Measurements from ENCODE around the gene NCL. TPM values are rescaled to one million over a fixed set of nuclear protein-coding genes. Genes with fewer than 3 reads are reported as not detected.
"Not testable (repeated sequence)": the region's sequence is repeated elsewhere in the genome, so short reads cannot be mapped to it uniquely, and the experiment has no call there.

The NCL gene
- total RNA-seq, 1 donor from 2014 or later: 512 TPM

GRCh38 chr2:231436957-231437356 lies 27.3 kb downstream of the NCL start:
- peak; percentile 68 for DNase-seq (ENCODE audit: low spot score)

- DNase-seq (ENCODE audit: low spot score): no peak
Observed at GRCh38 chr2:231433990-231434389, 30.3 kb downstream of the NCL start.

GRCh38 chr2:231431606-231432005 lies 32.7 kb downstream of the NCL start:
- no peak for DNase-seq (ENCODE audit: low spot score)

GRCh38 chr2:231430437-231430836 lies 33.8 kb downstream of the NCL start:
- DNase-seq (ENCODE audit: low spot score): not testable (repeated sequence)

DNA sequence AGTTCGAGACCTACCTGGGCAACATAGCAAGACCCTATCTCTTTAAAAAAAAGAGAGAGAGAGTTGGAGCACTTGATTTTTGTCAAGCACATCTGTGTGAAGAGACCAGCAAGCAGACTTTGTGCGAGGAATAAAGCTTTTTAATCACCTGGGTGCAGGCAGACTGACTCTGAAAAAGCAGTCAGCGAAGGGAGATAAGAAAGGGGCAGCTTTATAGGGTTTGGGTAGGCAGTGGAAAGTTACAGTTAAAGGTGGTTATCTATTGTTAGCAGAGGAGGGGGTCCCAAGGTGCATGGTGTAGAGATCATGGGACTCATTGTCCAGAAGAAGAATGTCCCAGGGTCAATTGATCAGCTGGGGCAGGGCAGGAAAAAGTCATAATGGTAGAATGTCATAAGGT lies 34.4 kb downstream of the NCL start:
- no peak for DNase-seq (ENCODE audit: low spot score)

- DNase-seq (ENCODE audit: low spot score): no peak
Observed at GRCh38 chr2:231429152-231429551, 35.1 kb downstream of the NCL start.

GRCh38 chr2:231427116-231427515 lies 37.2 kb downstream of the NCL start:
- no peak for DNase-seq (ENCODE audit: low spot score)

- DNase-seq (ENCODE audit: low spot score): no peak
Observed at GRCh38 chr2:231425811-231426703, 38.2 kb downstream of the NCL start.

- DNase-seq (ENCODE audit: low spot score): no peak
Observed at GRCh38 chr2:231425291-231425810, 38.9 kb downstream of the NCL start.

GRCh38 chr2:231423176-231423575 lies 41.1 kb downstream of the NCL start:
- no peak for DNase-seq (ENCODE audit: low spot score)

DNA sequence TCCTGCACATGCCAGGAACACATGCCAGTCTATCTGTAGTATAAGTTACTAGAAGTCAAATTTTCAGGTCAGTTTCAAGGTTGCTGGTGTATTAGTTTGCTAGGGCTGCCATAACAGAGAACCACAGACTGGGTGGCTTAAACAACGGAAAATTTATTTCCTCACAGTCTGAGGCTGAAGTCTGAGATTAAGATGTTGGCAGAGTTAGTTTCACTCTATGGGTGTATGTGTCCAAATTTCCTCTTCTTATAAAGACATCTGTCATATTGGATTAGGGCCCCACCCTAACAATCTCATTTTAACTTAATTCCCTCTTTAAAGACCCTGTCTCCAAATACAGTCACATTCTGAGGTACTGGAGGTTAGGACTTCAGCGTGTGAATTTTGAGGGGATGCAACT lies 42.2 kb downstream of the NCL start:
- no peak for DNase-seq (ENCODE audit: low spot score)

- DNase-seq (ENCODE audit: low spot score): no peak
Observed at GRCh38 chr2:231421051-231421580, 43.2 kb downstream of the NCL start.

DNA sequence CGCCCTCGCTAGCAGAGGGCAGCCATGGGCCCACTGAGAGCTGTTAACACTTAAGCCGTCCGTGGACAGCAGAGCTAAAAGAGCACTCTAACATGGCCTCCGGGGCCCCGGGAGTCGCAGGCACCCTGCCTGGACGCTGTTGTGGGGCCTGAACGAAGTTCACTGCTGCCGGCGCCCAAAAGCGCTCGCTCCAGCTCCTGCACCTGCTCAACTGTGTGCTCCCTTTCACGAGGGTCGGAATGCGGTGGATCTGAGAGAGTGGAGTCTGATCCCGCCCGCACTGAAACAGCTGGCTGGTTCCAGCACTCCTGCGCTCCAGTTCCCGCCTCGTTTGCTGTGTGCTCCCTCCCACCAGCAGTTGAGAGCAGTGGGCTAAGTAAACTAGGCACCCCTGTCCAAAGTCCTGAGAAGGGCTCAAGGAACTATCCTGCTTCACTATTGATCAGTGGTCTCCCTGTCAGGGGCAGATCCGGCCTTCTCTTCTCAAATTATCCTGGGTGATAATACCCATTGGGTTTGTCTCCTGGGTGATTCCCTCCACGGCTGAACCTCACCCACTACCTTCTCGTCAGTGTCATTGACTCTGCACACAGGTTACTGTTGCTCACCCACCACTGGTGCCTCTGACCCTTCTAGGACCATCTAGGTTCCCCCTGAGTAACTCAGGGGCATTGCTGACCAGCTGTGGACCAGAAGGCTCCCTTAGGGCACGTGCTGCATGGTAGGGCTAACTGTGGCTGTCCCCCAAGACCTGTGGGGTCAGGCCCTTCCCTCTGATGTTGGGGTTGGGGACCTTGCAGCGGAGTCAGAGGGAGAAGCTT lies 45.3 kb downstream of the NCL start:
- no peak for DNase-seq (ENCODE audit: low spot score)

DNA sequence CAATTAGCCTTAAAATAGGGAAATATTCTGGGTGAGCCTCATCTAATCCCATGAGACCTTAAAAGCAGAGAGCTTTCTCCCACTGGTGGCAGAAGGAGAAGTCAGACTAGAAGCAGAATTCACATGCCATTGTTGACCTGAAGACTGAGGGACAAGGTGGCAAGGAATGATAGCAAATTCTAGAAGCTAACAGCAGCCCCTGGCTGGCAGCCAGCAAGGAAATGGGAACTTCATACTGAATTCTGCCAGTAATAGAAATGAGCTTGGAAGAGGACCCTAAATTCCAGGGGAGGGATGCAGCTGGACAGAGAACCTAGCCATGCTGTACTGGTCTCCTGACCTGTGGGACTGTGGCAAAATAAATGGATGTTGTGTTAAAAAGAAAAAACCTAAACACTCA lies 49.3 kb downstream of the NCL start:
- DNase-seq (ENCODE audit: low spot score): no peak

DNA sequence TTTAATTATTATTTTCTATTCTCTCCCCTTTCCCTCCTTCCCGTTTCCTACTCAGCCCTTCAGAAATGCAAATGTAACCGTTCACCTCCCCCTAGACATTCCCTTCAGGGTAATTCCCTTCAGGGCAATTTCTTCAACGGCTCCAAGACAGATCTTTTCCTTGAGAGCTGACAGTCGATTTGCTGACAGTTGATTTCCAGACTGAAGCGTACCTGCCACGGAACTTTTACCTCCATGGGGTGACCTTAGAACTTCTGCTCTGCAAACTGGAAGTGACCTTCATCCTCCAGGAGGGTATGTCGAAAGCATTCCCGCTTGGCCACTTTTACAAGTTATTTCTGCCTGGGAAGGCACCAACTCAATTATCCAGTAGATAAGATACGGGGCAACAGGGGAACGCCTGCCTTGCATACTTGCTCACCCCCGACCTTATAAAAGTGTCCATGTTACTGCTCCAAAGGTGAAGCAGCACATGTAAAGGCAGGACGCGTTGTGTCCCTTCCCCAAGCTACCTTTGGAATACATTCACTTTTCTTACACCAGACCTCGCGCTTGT lies 50.3 kb downstream of the NCL start:
- DNase-seq (ENCODE audit: low spot score): no peak

DNA sequence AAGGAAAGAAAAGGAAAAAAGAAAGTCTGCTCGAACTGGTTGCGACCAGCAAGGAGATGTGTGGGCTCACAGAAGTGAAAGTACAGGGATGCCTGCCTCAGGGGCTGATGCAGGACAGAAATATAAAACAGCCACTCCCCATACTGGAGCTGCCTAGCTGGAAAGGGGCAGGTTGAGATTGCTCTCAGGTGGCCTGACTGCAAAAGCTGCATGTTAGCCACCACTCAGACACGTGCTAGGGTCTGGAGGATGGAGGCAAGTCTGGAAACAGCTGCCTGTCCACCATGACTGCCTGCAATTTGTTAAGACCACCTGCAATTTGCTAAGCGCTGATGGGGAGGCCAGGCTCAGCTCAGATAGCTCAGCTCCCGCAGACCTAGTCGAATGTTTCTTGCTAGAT lies 50.8 kb downstream of the NCL start:
- no peak for DNase-seq (ENCODE audit: low spot score)

DNA sequence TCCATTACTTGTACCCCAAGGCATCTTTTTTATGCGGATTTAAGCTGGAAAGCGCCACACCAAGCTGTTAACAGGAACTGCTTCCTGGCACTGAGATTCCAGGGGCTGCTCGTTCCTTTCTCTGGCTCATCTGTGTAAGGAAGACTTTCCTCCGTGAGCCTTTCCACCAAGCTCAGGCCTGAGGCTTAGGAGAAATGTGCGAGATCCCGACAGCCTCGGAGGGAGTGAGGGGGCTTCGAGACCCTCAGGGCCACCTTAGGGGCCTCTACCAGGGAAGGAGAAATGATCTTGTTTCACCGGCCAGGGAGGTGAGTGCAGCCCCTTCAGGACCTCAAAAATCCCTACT lies 51.7 kb downstream of the NCL start:
- DNase-seq (ENCODE audit: low spot score): no peak

DNA sequence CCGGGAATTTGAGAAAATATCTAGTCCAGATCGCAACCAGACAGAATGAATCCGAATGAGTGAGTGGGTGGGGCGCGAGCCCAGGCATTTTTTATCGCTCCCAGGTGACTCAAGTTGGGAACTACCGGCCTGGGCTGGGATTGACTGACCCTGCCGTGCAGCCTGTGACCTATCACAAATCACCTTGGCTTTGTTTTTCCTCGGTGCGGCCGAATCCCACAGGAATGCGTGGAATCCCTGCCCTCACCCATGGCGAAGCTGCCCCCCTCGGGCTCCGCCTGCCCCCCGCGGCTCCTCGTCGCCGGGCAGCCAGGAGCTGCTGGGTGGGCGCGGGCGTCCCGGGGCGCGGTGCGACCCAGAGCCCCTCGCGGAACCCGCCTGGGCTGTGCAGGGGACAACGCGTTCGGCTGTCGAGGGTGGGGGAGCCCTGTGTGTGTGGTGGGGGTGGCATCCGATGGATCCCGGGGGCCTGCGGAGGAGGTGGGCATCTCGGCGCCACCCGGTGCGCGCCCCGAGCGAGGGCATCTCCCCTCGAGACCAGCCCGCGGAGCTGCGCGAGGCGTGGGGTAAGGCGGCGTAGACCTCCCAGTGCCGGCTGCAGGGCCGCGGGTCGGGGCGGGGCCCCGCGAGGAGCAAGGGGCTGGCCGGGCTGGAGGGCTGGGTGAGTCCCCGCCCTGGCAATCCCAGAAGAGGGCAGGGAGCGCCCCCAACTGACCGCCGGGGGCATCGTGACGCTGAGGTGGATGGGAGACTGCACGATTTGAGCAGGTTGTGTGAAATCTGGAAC lies 52.3 kb downstream of the NCL start:
- peak; percentile 95 for DNase-seq (ENCODE audit: low spot score)

- no peak for DNase-seq (ENCODE audit: low spot score)
Observed at GRCh38 chr2:231411237-231411636, 53.0 kb downstream of the NCL start.

DNA sequence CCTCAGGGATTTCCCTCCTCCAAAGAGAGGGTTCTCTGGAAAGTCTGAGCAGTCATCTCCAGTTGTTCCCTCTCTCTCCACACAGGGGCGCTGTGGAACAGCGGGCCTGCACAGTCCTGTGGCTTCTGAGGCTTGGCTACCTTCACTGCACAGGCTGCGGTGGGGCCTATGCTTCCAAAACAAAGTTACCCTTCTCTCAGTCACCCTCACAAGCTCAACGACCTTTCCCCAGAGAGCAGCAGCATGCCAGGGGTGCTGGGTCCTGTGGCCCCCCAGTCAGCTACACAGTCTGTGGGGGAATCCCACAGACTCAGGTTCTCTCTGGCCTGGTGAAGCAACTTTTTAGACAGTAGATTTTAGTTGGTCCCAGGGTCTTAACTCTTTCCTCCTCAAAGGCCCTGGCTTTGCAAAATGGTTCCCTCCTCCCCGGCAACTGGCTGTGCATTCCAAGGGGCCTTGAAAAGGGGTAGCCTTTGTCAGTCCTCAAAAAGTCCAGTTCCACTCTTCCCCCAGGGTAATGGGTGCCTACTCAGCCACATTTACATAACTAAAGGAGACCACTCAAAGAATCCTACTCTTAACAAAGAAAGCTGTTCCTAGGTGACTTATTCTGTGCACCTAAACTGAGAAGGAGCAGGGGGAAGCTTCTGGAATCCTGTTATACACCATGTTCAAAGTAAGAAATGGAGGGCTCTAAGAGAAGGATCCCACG lies 53.8 kb downstream of the NCL start:
- no peak for DNase-seq (ENCODE audit: low spot score)
